A673 (cell line): Measurements from ENCODE around the gene FCHSD2. TPM values are rescaled to one million over a fixed set of nuclear protein-coding genes. Genes with fewer than 3 reads are reported as not detected.

Experiments used
- BruUV-seq: library from RNA; stranded (reverse); fragments of 400-500 nt; replicated peaks from 2 replicates; lab custom pipeline; 2021; lab: Mats Ljungman, UMichigan
- CTCF ChIA-PET: fragments of 300-600 bp; sonication (Branson Sonifier 250); formaldehyde crosslinking; loops from one replicate; lab custom pipeline; 2022; ENCODE audit warnings: antibody characterized with exemption; lab: Charles Lee
- POLR2A ChIA-PET: fragments of 300-600 bp; sonication (Branson Sonifier 250); formaldehyde crosslinking; loops from one replicate; lab custom pipeline; 2022; ENCODE audit warnings: antibody characterized with exemption; ENCODE audit not compliant: low non-redundant PET; lab: Charles Lee
- DNase-seq: peaks from one replicate; pipeline ENCODE4 v3.0.0-alpha.2; 2015; ENCODE audit warnings: low spot score
- H3K27ac ChIP-seq: fragments of 200-600 bp; sonication (generic); 2 replicates; pipeline ENCODE4 v1.5.1; 2016; ENCODE audit warnings: mixed run types, low read depth, mild to moderate bottlenecking, mixed read lengths, antibody characterized with exemption, low read length; ENCODE audit not compliant: poor library complexity, severe bottlenecking
- H3K27me3 ChIP-seq: fragments of 200-600 bp; sonication (generic); replicated peaks from 2 replicates; pipeline ENCODE4 v1.6.1; 2017; ENCODE audit warnings: mixed run types, low read depth, mild to moderate bottlenecking, mixed read lengths, antibody characterized with exemption, low read length; ENCODE audit not compliant: insufficient read depth, poor library complexity
- H3K36me3 ChIP-seq: fragments of 200-600 bp; sonication (generic); 2 replicates; pipeline ENCODE4 v1.6.1; 2016; ENCODE audit warnings: mixed run types, mild to moderate bottlenecking, mixed read lengths, antibody characterized with exemption, low read length; ENCODE audit not compliant: insufficient read depth, poor library complexity, severe bottlenecking
- H3K4me1 ChIP-seq: fragments of 200-600 bp; sonication (generic); 2 replicates; pipeline ENCODE4 v1.6.1; 2017; ENCODE audit warnings: mixed run types, mild to moderate bottlenecking, mixed read lengths, antibody characterized with exemption, low read length; ENCODE audit not compliant: insufficient read depth, poor library complexity, severe bottlenecking
- H3K4me3 ChIP-seq: fragments of 200-600 bp; sonication (generic); 2 replicates; pipeline ENCODE4 v1.5.1; 2016; ENCODE audit warnings: low read depth, mixed run types, mild to moderate bottlenecking, mixed read lengths, low read length; ENCODE audit not compliant: poor library complexity, severe bottlenecking
- H3K9me3 ChIP-seq: fragments of 200-600 bp; sonication (generic); 2 replicates; pipeline ENCODE4 v1.6.1; 2016; ENCODE audit warnings: mixed run types, low read depth, mild to moderate bottlenecking, mixed read lengths, antibody characterized with exemption, low read length; ENCODE audit not compliant: poor library complexity, severe bottlenecking
- EZH2 ChIP-seq: fragments of 200-600 bp; sonication (generic); IDR thresholded peaks from 2 replicates; pipeline ENCODE4 v1.6.1; 2017; ENCODE audit warnings: borderline replicate concordance, low read depth, mild to moderate bottlenecking, mixed read lengths, antibody characterized with exemption, low read length; ENCODE audit not compliant: poor library complexity, severe bottlenecking
- intact Hi-C: fragments of 100-400 bp; cut with micrococcal nuclease; formaldehyde crosslinking; loops from one replicate; pipeline ENCODE4 v1.10.0; 2022; ENCODE audit not compliant: unreplicated experiment
- total RNA-seq: library from RNA; stranded (reverse); gene quantifications from 2 replicates; pipeline ENCODE4 v1.2.3, GENCODE V29; 2021
- TF ChIP-seq, protein P1 (sequence below): fragments of 300-800, 200-600 bp; sonication (generic); conservative IDR thresholded peaks from 2 replicates; pipeline ENCODE4 v1.5.1; 2017; ENCODE audit warnings: low read depth, mild to moderate bottlenecking, antibody characterized with exemption, low read length, moderate library complexity, mixed read lengths

Gene FCHSD2
- total RNA-seq, 1 experiment from 2014 or later: 44.7 TPM

DNA sequence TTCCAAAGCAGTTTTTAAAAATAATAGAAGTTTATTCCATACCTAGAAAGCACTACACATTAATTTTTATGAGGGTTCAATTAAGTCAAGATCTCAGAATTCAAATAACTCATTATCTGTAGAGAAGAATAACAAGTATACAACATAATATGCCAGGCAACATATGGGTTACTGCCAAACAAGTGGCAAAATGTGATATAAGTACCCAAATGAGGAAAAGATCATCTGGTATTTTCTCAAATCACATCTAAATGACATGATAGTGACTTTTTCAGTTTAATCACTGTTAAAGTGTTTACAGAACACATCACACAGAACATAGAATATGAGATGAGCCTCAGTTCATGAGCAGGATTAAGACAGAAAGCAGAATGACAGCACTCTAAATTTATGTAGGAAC is 123.3 kb downstream of the FCHSD2 start:
- intact Hi-C loops: no loop called here
- ChIA-PET CTCF (no interaction called here), POLR2A (no interaction called here)
- H3K4me3 ChIP-seq: no peak overlapping the region
- no peaks in the 10 kb centered on the region for H3K36me3 ChIP-seq
- H3K27me3 ChIP-seq: no peaks in the 10 kb centered on the region
- no peaks in the 10 kb centered on the region for H3K9me3 ChIP-seq
- H3K4me1 ChIP-seq: no peaks in the 10 kb centered on the region
- TF ChIP-seq, protein P1, sequence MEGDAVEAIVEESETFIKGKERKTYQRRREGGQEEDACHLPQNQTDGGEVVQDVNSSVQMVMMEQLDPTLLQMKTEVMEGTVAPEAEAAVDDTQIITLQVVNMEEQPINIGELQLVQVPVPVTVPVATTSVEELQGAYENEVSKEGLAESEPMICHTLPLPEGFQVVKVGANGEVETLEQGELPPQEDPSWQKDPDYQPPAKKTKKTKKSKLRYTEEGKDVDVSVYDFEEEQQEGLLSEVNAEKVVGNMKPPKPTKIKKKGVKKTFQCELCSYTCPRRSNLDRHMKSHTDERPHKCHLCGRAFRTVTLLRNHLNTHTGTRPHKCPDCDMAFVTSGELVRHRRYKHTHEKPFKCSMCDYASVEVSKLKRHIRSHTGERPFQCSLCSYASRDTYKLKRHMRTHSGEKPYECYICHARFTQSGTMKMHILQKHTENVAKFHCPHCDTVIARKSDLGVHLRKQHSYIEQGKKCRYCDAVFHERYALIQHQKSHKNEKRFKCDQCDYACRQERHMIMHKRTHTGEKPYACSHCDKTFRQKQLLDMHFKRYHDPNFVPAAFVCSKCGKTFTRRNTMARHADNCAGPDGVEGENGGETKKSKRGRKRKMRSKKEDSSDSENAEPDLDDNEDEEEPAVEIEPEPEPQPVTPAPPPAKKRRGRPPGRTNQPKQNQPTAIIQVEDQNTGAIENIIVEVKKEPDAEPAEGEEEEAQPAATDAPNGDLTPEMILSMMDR: no peak
- no peak for TF ChIP-seq EZH2
- no peak overlapping the region for H3K27ac ChIP-seq
- DNase-seq: no peak
- BruUV-seq: no TSS peak

DNA sequence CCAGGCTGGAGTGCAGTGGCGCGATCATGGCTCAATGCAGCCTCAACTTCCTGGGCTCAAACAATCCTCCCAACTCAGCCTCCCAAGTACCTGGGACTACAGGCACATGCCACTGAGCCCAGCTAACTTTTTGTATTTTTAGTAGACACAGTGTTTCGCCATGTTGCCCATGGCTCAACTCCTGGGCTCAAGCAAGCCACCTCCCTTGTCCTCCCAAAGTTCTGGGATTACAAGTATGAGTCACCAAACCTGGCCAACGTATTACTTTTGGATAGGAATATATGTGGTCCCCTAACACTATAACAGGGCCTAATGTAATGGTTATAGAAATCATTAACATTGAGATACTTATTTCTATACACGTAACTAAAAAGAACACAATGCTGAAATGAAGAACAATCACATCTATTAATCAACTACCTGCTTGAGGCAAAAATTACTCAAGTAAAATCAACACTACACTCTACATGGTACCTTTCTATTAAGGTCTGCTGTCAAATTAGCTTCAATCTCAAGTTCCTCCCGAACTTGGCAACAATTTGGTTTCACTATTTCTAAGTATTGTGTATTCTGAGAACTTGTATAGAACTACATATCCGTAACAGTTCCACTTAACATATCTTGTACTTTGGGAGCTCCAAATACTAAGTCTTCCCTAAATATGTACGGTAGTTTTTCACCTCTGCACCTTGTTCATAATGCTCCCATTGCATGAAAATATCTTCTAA is 124.9 kb downstream of the FCHSD2 start:
- Histone ChIP-seq H3K27ac (no peak overlapping the region), H3K4me3 (no peak overlapping the region), H3K36me3 (no peaks in the 10 kb centered on the region), H3K9me3 (no peaks in the 10 kb centered on the region), H3K4me1 (no peaks in the 10 kb centered on the region), H3K27me3 (no peaks in the 10 kb centered on the region)
- no peak for TF ChIP-seq EZH2
- TF ChIP-seq, protein P1: no peak
- ChIA-PET POLR2A (no interaction called here), CTCF (no interaction called here)
- DNase-seq: no peak
- no TSS peak for BruUV-seq
- intact Hi-C loops: no loop called here

DNA sequence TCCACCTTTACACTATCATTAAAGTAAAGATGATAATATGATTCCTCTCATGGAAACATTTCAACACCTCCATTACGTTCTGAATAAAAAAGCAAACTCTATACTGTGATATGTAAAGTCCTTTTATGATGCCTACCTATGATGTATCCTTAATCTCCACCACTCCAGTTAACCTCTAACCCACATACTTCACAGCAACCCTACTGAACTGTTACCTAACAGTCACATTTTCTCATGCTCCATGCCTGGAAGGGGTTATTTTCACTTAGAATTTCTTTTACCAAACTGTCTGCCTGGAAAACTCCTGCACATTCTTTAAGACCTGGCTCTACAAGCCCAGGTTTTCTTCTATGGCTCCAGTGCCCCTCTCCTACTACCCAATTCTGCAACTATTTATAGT is 129.1 kb downstream of the FCHSD2 start:
- TF ChIP-seq, protein P1: no peak
- TF ChIP-seq EZH2: no peak
- Histone ChIP-seq H3K27me3 (no peaks in the 10 kb centered on the region), H3K27ac (no peak overlapping the region), H3K4me1 (no peaks in the 10 kb centered on the region), H3K36me3 (peaks cover 4% of the 10 kb centered on the region), H3K4me3 (no peak overlapping the region), H3K9me3 (peaks cover 15% of the 10 kb centered on the region)
- POLR2A ChIA-PET: no interaction called here
- DNase-seq: no peak
- intact Hi-C loops: no loop called here
- BruUV-seq: no TSS peak
- CTCF ChIA-PET: no interaction called here
